Psoas muscle (tissue), 8 donors: ENCODE measurements around the gene NFE2. TPM values are rescaled to one million over a fixed set of nuclear protein-coding genes. Genes with fewer than 3 reads are reported as not detected.

Source experiments
- ATAC-seq, 4 donors: fragments of 200-7000 bp; cut with Tn5 transposase; one replicate each; pipeline ENCODE4 v1.9.1; 2020; ENCODE audit warnings: moderate library complexity in 3 of 4, mild to moderate bottlenecking in 2 of 4
- DNase-seq, 2 donors: peaks; one replicate each; pipeline ENCODE4 v3.0.0-alpha.2; 2020
- H3K27ac ChIP-seq: fragments of 200-600 bp; one replicate; pipeline ENCODE4 v1.8.0; 2022
- H3K27me3 ChIP-seq, 3 donors: fragments of 200-600 bp in 1 of 3; one replicate each; pipeline versions ENCODE4 v1.6.1 to v1.8.0; 2013 to 2022; ENCODE audit warnings: low read length in 2 of 3, mild to moderate bottlenecking in 2 of 3, moderate library complexity in 1 of 3; ENCODE audit not compliant: insufficient read depth in 3 of 3
- H3K36me3 ChIP-seq, 2 donors: fragments of 200-600 bp in 1 of 2; one replicate each; pipeline versions ENCODE4 v1.6.1 to v1.8.0; 2013 to 2022; ENCODE audit warnings: low read depth in 1 of 2, mild to moderate bottlenecking in 1 of 2, moderate library complexity in 1 of 2; ENCODE audit not compliant: insufficient read depth in 1 of 2
- H3K4me1 ChIP-seq: fragments of 200-600 bp; one replicate; pipeline ENCODE4 v1.8.0; 2022
- H3K4me3 ChIP-seq: fragments of 200-600 bp; one replicate; pipeline ENCODE4 v1.8.0; 2022; ENCODE audit warnings: mild to moderate bottlenecking
- H3K9me3 ChIP-seq: fragments of 200-600 bp; one replicate; pipeline ENCODE4 v1.8.0; 2022
- CTCF ChIP-seq: fragments of 200-600 bp; IDR thresholded peaks from one replicate; pipeline ENCODE4 v1.8.0; 2022; ENCODE audit warnings: antibody characterized with exemption
- WGBS, 3 donors: extraction: QIAGEN DNeasy Blood & Tissue Kit; methylation state at CpG; one replicate each; pipeline versions ENCODE4 v1.1.6 to v1.1.7; 2013; 5-methylcytosine and 5-hydroxymethylcytosine counted together
- intact Hi-C, 2 donors: fragments of 100-400 bp; cut with DNase I; formaldehyde crosslinking; loops; one replicate each; pipeline versions ENCODE4 v1.11.0 to v1.14.2; 2022
- polyA plus RNA-seq, 3 donors: library from polyadenylated mRNA; stranded (reverse); fragments of 200-250 nt; gene quantifications; one replicate each; pipeline ENCODE4 v1.2.3, GENCODE V29; 2013
- total RNA-seq, 4 donors: library from RNA; stranded (reverse); fragmentation: NEBNext Ultra II Directional in 2 of 4; extraction: Animal tissue kit (Norgen Biotek cat#: 25700) in 2 of 4; gene quantifications; one replicate each; pipeline versions ENCODE4 v1.2.1 to v1.2.4, GENCODE V29; 2021 to 2023
- donor health status: healthy with polysubstance abuse.
- donor health status: DM: no; HTN: no; CAD: no; lungs with moderate emphysema.
- donor health status: Bipolar disorder and iron deficiency.
- donor health status: healthy.
- donor health status: DM: yes; HTN: yes; CAD: no.
- donor health status: DM: no; HTN: no; CAD: no.
- donor health status: DM: no; HTN: no; CAD: no.
- donor health status: DM: yes; HTN: yes; CAD: no.

NFE2 gene
- total and polyA plus RNA-seq, 7 donors: 0.10 to 1.6 (median 0.30) TPM

- Histone ChIP-seq H3K4me3 (no peak overlapping the region), H3K27me3 (no peaks in the 10 kb centered on the region), H3K27ac (no peak overlapping the region), H3K36me3 (peaks cover 5 to 35% of the 10 kb centered on the region in 2 donors), H3K9me3 (no peaks in the 10 kb centered on the region), H3K4me1 (peaks cover 21% of the 10 kb centered on the region)
- intact Hi-C loops: no loop called here
- TF ChIP-seq CTCF: no peak
- DNase-seq (no peak), ATAC-seq (no peak)
These were observed 42.6 kb downstream of the NFE2 start for GRCh38 chr12:54258201-54258681.

GRCh38 chr12:54257332-54257731 is 43.5 kb downstream of the NFE2 start:
- Histone ChIP-seq H3K4me1 (peaks cover 20% of the 10 kb centered on the region), H3K9me3 (no peaks in the 10 kb centered on the region), H3K4me3 (no peak overlapping the region), H3K27me3 (no peaks in the 10 kb centered on the region), H3K36me3 (peaks cover 5 to 35% of the 10 kb centered on the region in 2 donors), H3K27ac (no peak overlapping the region)
- DNase-seq (no peak), ATAC-seq (no peak)
- intact Hi-C loops: no loop called here
- no peak for TF ChIP-seq CTCF
- WGBS, 3 donors: 93 to 98% (median 95%) methylated on average over 8 of the region's 8 CpGs

- 97 to 99% (median 97%) methylated on average over 4 of the region's 4 CpGs for WGBS, 3 donors
These were observed 47.6 kb downstream of the NFE2 start for GRCh38 chr12:54253240-54253639.

GRCh38 chr12:54251667-54252284 is 49.0 kb downstream of the NFE2 start:
- DNase-seq (no peak), ATAC-seq (peak in 2 of 4 donors; percentile 55 to 69)
- WGBS, 3 donors: 95 to 100% (median 97%) methylated on average over 1 of the region's 1 CpG
- Histone ChIP-seq H3K4me3 (no peak overlapping the region), H3K9me3 (no peaks in the 10 kb centered on the region), H3K36me3 (peaks cover 5 to 47% of the 10 kb centered on the region in 2 donors), H3K27me3 (no peaks in the 10 kb centered on the region), H3K27ac (no peak overlapping the region), H3K4me1 (no peaks in the 10 kb centered on the region)
- peak; percentile 58 for TF ChIP-seq CTCF
- intact Hi-C loops: loop anchor here in 1 of 2 donors (5.0 kb wide), 1 partner anchor 71 kb away; no protein-coding TSS in a partner anchor

More at GRCh38 chr12:54253240-54253639, 47.6 kb downstream of the NFE2 start:
- ATAC-seq (no peak), DNase-seq (no peak)
- Histone ChIP-seq H3K4me1 (no peaks in the 10 kb centered on the region), H3K9me3 (no peaks in the 10 kb centered on the region), H3K27ac (no peak overlapping the region), H3K4me3 (no peak overlapping the region), H3K36me3 (peaks cover 5 to 53% of the 10 kb centered on the region in 2 donors), H3K27me3 (no peaks in the 10 kb centered on the region)
- TF ChIP-seq CTCF: no peak
- intact Hi-C loops: loop anchor here in 1 of 2 donors (5.0 kb wide), 1 partner anchor 69 kb away; no protein-coding TSS in a partner anchor
